ENCODE results near the gene TRAF3IP1.

Gene TRAF3IP1

DNA sequence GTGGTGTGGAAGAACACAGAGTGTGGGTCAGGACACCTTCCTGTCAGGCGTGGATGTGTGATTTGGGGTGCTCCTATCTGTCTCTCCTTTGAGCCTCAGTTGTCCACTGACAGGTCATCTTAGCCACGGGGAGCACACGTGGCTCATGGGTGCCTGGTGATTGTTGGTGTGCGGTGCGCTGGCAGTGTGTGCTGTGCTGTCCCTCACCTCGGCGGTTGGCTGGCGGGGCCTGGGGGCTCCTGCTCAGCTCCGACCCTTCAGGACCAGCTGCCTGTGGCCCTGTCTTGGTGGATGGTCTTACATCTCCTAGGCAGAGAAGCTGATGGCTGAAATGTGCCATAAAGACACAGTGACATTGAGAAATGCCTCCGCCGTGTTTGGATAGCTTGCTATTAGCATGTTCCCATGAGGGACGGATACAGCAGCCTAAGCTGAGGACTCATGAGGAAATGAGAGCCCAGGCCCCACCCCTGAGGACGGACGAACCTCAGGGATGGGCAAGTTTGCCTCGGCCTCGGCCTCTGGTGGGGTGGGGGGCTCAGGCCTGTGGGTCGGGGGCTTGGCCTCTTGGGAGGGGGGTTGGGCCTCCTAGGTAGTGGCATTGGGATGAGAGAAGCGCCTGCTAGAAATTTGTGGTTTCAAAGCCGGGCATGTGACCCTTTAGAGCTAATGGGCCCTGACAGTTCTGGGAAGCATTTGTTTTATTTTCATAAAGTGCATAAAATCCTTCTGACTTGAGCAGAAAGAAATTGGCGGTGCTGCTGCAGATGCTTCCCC is 86.1 kb downstream of the TRAF3IP1 start:
- no peak overlapping the region for H3K27ac ChIP-seq
- TF ChIP-seq ZFX (IDR thresholded peaks at IDR 0.05; ENCODE audit: borderline replicate concordance) = no peak
- TF ChIP-seq, protein P1, sequence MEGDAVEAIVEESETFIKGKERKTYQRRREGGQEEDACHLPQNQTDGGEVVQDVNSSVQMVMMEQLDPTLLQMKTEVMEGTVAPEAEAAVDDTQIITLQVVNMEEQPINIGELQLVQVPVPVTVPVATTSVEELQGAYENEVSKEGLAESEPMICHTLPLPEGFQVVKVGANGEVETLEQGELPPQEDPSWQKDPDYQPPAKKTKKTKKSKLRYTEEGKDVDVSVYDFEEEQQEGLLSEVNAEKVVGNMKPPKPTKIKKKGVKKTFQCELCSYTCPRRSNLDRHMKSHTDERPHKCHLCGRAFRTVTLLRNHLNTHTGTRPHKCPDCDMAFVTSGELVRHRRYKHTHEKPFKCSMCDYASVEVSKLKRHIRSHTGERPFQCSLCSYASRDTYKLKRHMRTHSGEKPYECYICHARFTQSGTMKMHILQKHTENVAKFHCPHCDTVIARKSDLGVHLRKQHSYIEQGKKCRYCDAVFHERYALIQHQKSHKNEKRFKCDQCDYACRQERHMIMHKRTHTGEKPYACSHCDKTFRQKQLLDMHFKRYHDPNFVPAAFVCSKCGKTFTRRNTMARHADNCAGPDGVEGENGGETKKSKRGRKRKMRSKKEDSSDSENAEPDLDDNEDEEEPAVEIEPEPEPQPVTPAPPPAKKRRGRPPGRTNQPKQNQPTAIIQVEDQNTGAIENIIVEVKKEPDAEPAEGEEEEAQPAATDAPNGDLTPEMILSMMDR (IDR thresholded peaks at IDR 0.05) = no peak

DNA sequence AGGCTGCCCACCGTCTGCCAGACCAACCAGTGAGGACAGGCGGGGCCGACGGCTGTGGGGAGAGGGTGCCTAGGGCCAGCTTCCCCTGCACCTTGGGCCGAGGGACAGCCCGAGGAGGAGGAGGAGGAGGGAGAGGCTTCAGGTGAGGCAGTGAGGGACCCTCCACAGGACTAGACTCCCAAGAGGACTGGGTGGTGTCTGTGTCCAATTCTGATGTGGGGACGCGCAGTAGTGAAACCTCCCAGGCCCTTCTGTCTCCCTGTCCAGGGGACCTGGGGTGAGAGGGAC is 86.6 kb downstream of the TRAF3IP1 start:
- no peak overlapping the region for H3K27ac ChIP-seq
- TF ChIP-seq, protein P1 (IDR thresholded peaks at IDR 0.05) = no peak
- TF ChIP-seq ZFX (IDR thresholded peaks at IDR 0.05; ENCODE audit: borderline replicate concordance) = no peak

GRCh38 chr2:238407566-238407965 is 87.2 kb downstream of the TRAF3IP1 start:
- TF ChIP-seq, protein P1 (IDR thresholded peaks at IDR 0.05) = no peak
- TF ChIP-seq ZFX (IDR thresholded peaks at IDR 0.05; ENCODE audit: borderline replicate concordance) = no peak
- no peak overlapping the region for H3K27ac ChIP-seq

- TF ChIP-seq, protein P1 (IDR thresholded peaks at IDR 0.05) = no peak
- no peak for TF ChIP-seq ZFX (IDR thresholded peaks at IDR 0.05; ENCODE audit: borderline replicate concordance)
- no peak overlapping the region for H3K27ac ChIP-seq
Measured at GRCh38 chr2:238408615-238409340, 88.5 kb downstream of the TRAF3IP1 start.

DNA sequence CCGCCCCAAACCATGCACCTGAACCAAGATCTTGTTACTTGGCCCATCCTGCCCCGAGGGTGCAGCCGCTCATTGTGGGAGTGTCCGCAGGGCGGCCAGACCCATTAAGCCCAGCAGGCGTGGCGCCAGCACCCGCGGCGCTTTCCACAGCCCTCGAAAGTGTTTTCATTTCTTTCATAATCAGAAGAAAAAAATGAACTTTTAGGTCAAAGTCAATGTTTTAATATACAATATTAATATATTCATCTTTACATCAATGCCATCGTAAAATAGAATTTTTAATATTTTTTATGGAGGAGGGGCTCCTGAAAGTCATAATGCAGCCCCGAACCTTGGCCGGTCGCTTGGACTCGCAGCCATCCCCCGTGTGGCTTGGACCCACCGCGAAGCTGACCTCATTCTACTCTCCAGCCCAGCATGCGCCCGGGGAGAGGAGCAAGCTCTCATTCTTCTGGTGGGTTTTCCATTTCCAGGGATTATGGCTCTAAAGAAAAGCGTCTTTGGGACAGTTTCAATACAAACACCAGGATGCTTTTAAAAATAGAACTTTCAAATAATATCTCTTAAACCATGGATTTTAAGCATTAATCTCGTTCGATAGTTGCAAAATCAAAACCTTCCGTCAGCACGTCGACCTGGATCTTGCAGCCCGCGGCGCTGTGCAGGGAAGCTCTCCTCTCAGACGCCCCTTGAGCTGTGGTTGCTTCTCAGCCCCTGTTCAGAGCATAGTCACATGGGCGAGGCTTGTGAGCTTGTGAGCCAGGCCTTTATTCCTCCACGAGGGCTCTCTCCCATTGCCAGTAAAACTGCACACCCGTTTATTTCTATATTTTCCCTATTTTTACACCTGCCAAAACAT is 89.3 kb downstream of the TRAF3IP1 start:
- H3K27ac ChIP-seq = no peak overlapping the region
- TF ChIP-seq, protein P1 (IDR thresholded peaks at IDR 0.05) = no peak
- TF ChIP-seq ZFX (IDR thresholded peaks at IDR 0.05; ENCODE audit: borderline replicate concordance) = no peak

DNA sequence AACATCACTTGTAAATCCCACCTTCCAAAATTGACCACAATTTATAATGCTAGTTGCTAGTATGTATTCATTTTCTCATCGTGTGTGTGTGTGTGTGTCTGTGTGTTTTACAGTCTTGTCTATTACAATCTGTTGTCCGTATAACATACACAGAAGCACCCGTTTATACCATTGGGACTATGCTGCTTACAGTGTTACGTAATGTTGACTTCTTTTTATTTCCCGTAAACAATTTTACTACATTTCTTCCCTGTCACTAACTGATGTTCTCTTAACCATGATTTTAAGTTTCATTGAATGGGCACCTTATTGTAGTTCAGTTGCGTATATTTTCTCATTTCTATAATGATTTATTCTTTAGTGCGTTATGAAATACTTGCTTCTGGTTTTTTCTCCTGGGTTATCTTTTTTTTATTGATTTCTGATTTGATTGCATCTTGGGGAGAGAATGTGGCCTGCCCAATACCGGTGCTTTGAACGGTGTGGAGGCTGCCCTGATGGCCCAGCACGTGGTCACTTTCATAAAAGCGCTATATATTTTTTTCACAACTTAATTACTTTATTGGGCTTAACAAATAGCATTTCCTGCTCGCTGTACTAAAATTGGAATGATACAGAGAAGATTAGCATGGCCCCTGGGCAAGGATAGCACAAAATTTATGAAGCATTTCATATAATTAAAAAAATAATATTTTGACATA is 91.9 kb downstream of the TRAF3IP1 start:
- TF ChIP-seq, protein P1 (IDR thresholded peaks at IDR 0.05) = no peak
- no peak for TF ChIP-seq ZFX (IDR thresholded peaks at IDR 0.05; ENCODE audit: borderline replicate concordance)
- no peak overlapping the region for H3K27ac ChIP-seq
